Nephron progenitor cell (in vitro differentiated cells): ENCODE results near the gene KIF25.

ENCODE experiments used
- DNase-seq: peaks from one replicate; pipeline ENCODE4 v3.0.0; 2021
- H3K27ac Mint-ChIP-seq: 2 replicates; pipeline ENCODE4 v1.8.0; 2021; ENCODE audit warnings: mild to moderate bottlenecking, moderate library complexity, mixed read lengths
- H3K27me3 Mint-ChIP-seq: 2 replicates; pipeline ENCODE4 v1.8.0; 2021; ENCODE audit warnings: mild to moderate bottlenecking, low read depth, mixed read lengths; ENCODE audit not compliant: poor library complexity
- H3K36me3 Mint-ChIP-seq: 2 replicates; pipeline ENCODE4 v1.8.0; 2021; ENCODE audit warnings: low read depth, mixed read lengths
- H3K4me1 Mint-ChIP-seq: 2 replicates; pipeline ENCODE4 v1.8.0; 2021; ENCODE audit warnings: mixed read lengths
- H3K4me3 Mint-ChIP-seq: 2 replicates; pipeline ENCODE4 v1.8.0; 2021; ENCODE audit warnings: mild to moderate bottlenecking, moderate library complexity, mixed read lengths
- H3K9me3 Mint-ChIP-seq: 2 replicates; pipeline ENCODE4 v1.8.0; 2021; ENCODE audit warnings: mild to moderate bottlenecking, moderate library complexity, mixed read lengths
- CTCF ChIP-seq: fragments of 200-600 bp; sonication (generic); IDR thresholded peaks from 2 replicates; pipeline ENCODE4 v1.5.0; 2021; ENCODE audit warnings: antibody characterized with exemption

Gene KIF25

GRCh38 chr6:168057836-168058235, 60.4 kb downstream of the KIF25 start:
- Mint-ChIP-seq H3K9me3 (no peaks in the 10 kb centered on the region), H3K36me3 (no peaks in the 10 kb centered on the region), H3K4me1 (peaks cover 23% of the 10 kb centered on the region), H3K27me3 (peaks cover 9% of the 10 kb centered on the region), H3K27ac (no peak overlapping the region), H3K4me3 (no peak overlapping the region)
- no peak for DNase-seq
- TF ChIP-seq CTCF = no peak

- Mint-ChIP-seq H3K9me3 (no peaks in the 10 kb centered on the region), H3K4me1 (peaks cover 14% of the 10 kb centered on the region), H3K27me3 (peaks cover 9% of the 10 kb centered on the region), H3K36me3 (no peaks in the 10 kb centered on the region), H3K4me3 (no peak overlapping the region), H3K27ac (no peak overlapping the region)
- TF ChIP-seq CTCF = no peak
- DNase-seq = no peak
Observed at GRCh38 chr6:168058691-168059551, 61.5 kb downstream of the KIF25 start.

- peak; percentile 65 for TF ChIP-seq CTCF
- peak; percentile 68 for DNase-seq
- Mint-ChIP-seq H3K9me3 (no peaks in the 10 kb centered on the region), H3K4me1 (peaks cover 14% of the 10 kb centered on the region), H3K4me3 (no peak overlapping the region), H3K27me3 (peaks cover 9% of the 10 kb centered on the region), H3K27ac (no peak overlapping the region), H3K36me3 (no peaks in the 10 kb centered on the region)
Observed at GRCh38 chr6:168060521-168060931, 63.1 kb downstream of the KIF25 start.

GRCh38 chr6:168061269-168062210, 64.1 kb downstream of the KIF25 start:
- H3K27ac Mint-ChIP-seq = no peak overlapping the region
- H3K4me1 Mint-ChIP-seq = peaks cover 14% of the 10 kb centered on the region

More at GRCh38 chr6:168061269-168062210, 64.1 kb downstream of the KIF25 start:
- no peaks in the 10 kb centered on the region for H3K27me3 Mint-ChIP-seq
- no peak for DNase-seq
- H3K9me3 Mint-ChIP-seq = no peaks in the 10 kb centered on the region
- H3K4me3 Mint-ChIP-seq = no peak overlapping the region
- no peaks in the 10 kb centered on the region for H3K36me3 Mint-ChIP-seq
- TF ChIP-seq CTCF = no peak
